Measurements from ENCODE around the gene CRYL1.

DNA sequence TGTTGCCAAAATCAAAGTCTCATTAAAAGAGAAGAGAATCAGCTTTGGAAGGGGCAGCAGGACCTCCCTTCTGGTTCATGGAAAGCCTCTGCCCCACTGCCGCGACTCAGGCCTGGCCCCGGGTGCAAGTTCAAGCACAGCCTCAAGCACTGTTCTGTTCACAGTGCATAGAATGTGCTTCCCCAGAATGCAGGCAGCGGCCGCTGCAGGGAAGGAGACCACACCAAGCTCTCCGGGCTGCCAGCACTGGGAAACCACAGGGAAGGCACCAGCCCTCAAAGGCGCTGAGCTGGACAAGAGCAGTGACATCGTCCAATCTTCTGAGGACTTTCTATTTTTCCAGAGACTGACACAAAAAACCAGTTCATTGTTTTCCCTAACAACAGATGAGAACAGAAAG is 55.5 kb downstream of the CRYL1 start:
- TF ChIP-seq, protein P1, sequence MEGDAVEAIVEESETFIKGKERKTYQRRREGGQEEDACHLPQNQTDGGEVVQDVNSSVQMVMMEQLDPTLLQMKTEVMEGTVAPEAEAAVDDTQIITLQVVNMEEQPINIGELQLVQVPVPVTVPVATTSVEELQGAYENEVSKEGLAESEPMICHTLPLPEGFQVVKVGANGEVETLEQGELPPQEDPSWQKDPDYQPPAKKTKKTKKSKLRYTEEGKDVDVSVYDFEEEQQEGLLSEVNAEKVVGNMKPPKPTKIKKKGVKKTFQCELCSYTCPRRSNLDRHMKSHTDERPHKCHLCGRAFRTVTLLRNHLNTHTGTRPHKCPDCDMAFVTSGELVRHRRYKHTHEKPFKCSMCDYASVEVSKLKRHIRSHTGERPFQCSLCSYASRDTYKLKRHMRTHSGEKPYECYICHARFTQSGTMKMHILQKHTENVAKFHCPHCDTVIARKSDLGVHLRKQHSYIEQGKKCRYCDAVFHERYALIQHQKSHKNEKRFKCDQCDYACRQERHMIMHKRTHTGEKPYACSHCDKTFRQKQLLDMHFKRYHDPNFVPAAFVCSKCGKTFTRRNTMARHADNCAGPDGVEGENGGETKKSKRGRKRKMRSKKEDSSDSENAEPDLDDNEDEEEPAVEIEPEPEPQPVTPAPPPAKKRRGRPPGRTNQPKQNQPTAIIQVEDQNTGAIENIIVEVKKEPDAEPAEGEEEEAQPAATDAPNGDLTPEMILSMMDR (IDR thresholded peaks at IDR 0.05) = no peak
- TF ChIP-seq SMC3 (IDR thresholded peaks at IDR 0.05; ENCODE audit: low read depth, low read length) = no peak
- TF ChIP-seq RAD21 (IDR thresholded peaks at IDR 0.05; ENCODE audit: low read length) = no peak
- TF ChIP-seq GABPA (IDR thresholded peaks at IDR 0.05; ENCODE audit: low read depth) = no peak
- TF ChIP-seq ELF1 (IDR thresholded peaks at IDR 0.05) = no peak
- no peak for TF ChIP-seq SIN3A (IDR thresholded peaks at IDR 0.05; ENCODE audit: borderline replicate concordance, low read depth, low read length)

Data from SK-N-SH (cell line).